Measurements from ENCODE around the gene FAIM2. TPM values are rescaled to one million over a fixed set of nuclear protein-coding genes. Genes with fewer than 3 reads are reported as not detected.
"Not testable (repeated sequence)": the region's sequence is repeated elsewhere in the genome, so short reads cannot be mapped to it uniquely, and the experiment has no call there.

FAIM2 gene
- total RNA-seq, 1 experiment from 2014 or later = 0.58 TPM

- DNase-seq (ENCODE audit: low spot score) = no peak
Observed at GRCh38 chr12:49880756-49881414, 22.8 kb downstream of the FAIM2 start.

GRCh38 chr12:49879065-49879464 is 24.6 kb downstream of the FAIM2 start:
- not testable (repeated sequence) for DNase-seq (ENCODE audit: low spot score)

GRCh38 chr12:49878021-49878420 is 25.7 kb downstream of the FAIM2 start:
- no peak for DNase-seq (ENCODE audit: low spot score)

DNA sequence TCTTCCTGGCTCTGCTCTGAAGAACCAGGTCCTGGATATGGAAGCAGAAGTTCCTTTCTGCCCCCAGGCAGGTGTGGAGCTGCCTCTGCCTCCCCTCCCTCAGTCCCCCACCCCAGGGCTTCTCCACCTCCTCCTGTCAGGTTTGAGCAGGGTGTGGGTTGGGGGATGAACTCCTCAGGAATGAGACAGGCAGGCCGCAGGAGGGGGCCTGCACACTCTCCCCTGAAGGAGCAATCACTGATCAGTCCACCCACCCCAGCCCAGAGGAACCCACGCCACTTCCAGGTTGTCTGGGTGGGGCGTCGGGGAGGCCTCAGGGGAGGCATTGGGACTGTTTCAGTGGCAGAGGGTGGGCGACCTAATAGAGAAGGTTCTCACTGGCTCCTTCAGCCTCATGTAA is 26.6 kb downstream of the FAIM2 start:
- no peak for DNase-seq (ENCODE audit: low spot score)

GRCh38 chr12:49876070-49876469 is 27.6 kb downstream of the FAIM2 start:
- no peak for DNase-seq (ENCODE audit: low spot score)

DNA sequence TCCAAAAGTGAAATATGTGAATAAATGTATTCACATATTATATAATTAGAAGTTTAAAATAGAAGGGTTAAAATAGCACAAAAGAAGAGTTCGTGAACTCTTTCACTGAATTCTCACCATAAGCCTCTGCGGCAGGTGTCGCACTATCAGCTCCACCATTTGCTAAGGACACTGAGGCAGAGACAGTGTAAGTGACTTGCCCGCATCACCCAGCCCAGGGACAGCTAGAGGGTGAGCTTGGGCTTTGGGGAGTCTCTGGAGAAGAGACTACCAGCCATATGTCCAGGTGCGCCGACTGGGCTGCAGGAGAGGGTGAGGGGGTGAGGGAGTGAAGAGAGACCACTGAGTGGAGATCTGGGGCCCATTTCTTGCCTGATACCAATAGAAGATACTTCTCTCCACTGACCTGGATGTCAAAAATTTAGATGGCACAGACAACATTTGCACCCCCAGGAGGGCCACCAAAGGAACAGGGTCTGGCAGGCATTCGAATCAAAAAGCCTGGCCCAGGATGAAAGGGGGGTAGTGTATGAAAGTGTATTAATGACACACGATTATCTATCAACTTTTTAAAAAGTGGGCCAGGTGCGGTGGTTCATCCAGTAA is 28.5 kb downstream of the FAIM2 start:
- no peak for DNase-seq (ENCODE audit: low spot score)

DNA sequence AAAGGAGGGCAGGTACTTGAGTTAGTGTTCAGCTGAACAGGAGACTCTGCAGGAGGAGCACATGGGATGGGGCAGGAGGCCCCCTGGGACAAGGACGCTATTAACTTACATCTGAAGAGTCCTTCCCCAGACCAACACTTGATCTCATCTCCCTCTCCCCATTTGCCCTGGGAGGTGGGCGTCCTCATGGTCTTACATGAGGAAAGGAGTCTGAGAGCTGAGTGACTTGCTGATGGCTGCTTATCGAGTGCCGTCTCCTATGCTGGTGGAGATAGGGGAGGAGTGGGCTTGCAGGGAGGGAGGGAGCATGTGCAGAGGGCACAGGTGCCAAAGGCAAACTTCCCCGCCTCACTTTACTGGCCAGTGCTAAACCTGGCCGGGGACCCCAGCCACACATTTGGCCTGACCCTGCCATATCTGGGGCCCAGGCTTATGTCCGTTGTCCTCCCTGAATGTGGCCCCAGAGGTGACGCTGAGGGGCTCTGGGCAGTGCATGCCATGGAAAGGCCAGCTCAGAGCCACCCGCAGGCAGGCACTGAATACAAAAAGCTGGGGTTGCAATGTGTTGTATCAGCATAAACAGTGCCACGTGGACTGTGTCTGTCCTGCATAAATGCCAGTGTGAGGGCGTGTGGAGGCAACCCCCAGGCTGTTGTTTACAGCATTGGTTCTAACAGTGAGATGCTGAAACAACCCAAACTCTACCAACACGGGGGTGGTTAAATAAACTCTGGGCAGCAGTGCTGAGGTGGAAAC is 29.4 kb downstream of the FAIM2 start:
- DNase-seq (ENCODE audit: low spot score) = no peak

- no peak for DNase-seq (ENCODE audit: low spot score)
Observed at GRCh38 chr12:49873361-49873934, 30.3 kb downstream of the FAIM2 start.

- no peak for DNase-seq (ENCODE audit: low spot score)
Observed at GRCh38 chr12:49872781-49873181, 30.9 kb downstream of the FAIM2 start.

DNA sequence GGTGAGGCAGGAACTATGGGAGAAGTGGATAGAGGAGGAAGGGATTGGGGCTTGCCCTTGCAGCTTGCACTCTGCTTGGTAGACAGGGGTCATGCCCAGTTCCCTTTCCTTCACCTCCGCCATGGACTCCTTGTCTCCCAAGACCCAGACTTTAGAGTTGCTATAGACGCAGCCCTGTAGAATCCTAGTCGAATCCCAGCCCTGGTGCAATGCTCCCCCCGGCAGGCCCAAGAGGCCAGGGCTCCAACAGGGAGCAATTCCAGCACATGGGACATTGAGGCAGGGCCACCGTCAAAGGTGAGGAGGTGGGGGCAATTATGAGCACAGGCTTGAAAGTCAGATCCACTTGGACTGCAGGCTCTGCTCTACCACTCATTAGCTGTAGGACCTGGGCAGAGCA is 31.3 kb downstream of the FAIM2 start:
- no peak for DNase-seq (ENCODE audit: low spot score)

- not testable (repeated sequence) for DNase-seq (ENCODE audit: low spot score)
Observed at GRCh38 chr12:49871811-49872251, 31.9 kb downstream of the FAIM2 start.

GRCh38 chr12:49871263-49871561 is 32.5 kb downstream of the FAIM2 start:
- no peak for DNase-seq (ENCODE audit: low spot score)

GRCh38 chr12:49870501-49871262 is 33.0 kb downstream of the FAIM2 start:
- no peak for DNase-seq (ENCODE audit: low spot score)

- DNase-seq (ENCODE audit: low spot score) = no peak
Observed at GRCh38 chr12:49869816-49870500, 33.7 kb downstream of the FAIM2 start.

DNA sequence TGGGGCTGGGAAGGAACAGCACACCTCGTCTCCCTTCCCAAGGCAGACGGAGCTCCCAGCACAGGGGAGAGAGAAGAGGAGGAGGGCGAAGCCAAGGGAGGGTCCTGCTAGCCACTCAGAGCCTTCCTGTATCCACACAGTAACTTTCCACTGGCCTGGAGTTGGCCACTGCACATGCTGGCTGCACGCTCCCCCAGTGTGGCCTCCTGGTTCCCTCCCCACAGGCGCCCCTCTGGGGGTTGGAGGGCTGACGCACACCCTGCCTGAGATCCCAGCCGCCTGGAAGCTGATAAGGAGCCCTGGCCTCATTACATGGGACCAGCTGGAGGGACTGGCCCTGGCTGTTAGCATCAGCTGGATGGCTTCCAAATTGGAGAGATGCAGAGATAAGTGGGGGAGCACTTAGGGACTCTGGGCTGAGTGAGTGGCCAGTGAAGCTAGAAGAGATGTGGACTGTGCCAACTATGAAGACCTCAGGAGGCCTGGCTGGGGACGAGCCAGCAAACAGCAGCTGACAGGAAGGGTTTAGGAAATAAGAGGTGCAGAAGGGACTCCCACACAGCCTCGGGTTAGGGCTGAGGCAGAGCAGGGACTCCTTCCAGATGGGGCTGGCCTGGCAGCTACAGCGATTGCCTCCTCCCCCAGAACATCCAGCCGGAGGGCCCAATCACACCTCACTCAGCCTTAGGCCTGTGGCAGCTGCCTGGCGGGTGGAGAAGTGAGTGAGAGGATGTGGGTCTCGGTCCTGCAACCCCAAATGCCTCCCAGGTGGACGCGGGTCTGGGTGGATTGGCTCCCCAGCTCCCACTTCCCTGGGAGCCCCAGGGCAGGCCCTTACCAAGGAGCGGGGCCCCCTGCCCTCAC is 34.5 kb downstream of the FAIM2 start:
- DNase-seq (ENCODE audit: low spot score) = peak; percentile 88

DNA sequence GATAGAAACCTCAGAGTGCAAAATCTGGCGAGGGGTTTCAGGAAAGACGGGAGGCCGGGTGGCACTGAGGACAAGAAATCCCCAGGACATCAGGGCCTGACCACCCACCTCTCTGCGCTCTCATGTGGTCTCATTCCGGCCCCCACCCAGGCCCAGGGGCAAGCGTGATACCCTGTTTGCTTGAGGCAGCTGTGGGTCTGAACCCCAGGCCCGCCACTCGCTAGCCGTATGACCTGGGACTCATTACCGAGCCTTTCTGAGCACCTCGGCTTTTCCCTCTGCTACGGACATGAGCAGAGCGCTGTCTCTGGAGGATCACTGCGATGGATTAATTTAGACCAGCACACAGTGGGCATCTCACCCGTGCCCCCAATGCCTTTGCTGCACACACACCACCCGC is 35.3 kb downstream of the FAIM2 start:
- DNase-seq (ENCODE audit: low spot score) = no peak

GRCh38 chr12:49867570-49868341 is 35.9 kb downstream of the FAIM2 start:
- DNase-seq (ENCODE audit: low spot score) = peak; percentile 76

DNA sequence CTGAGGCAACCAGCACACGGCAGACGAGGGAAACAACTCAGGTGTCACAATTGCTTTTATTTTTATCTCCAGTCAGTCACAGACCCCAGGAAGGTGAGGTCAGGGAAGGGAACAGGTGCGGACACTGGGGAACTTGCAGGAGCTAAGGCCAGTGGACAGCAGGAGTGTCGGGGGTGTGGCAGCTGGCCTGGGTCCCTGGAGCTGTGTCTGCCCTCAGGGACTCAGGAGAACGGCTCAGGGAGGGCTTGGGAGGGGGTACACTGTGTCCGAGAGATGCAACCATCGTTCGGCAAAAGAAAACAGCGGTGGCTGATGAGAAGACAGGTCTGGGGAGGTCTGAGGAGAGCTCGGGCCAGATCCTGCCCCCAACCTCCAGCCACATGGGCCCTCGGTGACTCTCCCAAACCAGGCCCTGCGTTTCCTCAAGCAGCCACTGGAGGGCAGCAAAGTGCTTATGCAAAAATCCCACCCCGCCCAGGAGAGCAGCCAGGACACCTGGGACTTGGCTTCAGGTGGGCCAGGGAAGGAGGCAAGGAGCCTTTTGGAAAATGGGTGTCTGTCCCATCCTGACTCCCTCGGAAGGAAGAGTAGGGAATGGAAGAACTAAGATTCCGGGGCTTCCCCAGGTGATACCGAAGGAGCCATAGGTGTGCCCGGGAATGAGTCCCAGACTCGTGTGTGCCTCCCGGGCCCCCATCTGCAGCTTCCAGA is 36.7 kb downstream of the FAIM2 start:
- peak; percentile 91 for DNase-seq (ENCODE audit: low spot score)

DNA sequence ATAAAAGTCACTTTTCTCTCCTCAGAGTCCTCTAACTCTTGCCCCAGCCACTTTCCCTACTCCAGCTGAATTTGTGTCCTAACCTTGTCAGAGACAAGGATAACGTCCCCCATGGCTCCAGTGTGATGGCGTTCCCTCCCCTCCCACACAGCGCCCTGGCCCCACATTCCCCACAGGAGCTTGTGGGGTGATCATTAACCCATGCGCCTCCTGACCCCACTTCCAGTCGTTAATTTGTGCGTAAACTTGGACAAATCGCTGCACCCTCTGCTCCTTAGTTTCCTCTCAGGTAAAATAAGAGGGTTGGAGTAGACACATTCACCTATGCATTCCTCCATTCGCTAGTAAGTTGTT is 37.9 kb downstream of the FAIM2 start:
- no peak for DNase-seq (ENCODE audit: low spot score)
